H7 (cell line): ENCODE data around the gene SMG6. TPM values are rescaled to one million over a fixed set of nuclear protein-coding genes. Genes with fewer than 3 reads are reported as not detected.
A peak's percentile ranks its signal among the peaks of the same experiment; 100 is the strongest.

ENCODE experiments used
- DNase-seq: peaks from one replicate; pipeline ENCODE4 v3.0.0; 2012
- H3K27me3 ChIP-seq: 2 replicates; pipeline ENCODE4 v1.6.0; 2011; ENCODE audit warnings: mild to moderate bottlenecking, low read length; ENCODE audit not compliant: control insufficient read depth, insufficient read depth
- H3K36me3 ChIP-seq: replicated peaks from 2 replicates; pipeline ENCODE4 v1.5.1; 2011; ENCODE audit warnings: low read length; ENCODE audit not compliant: control insufficient read depth, insufficient read depth
- H3K4me3 ChIP-seq: 2 replicates; pipeline ENCODE4 v1.5.1; 2011; ENCODE audit warnings: low read depth, mild to moderate bottlenecking, control low read depth, low read length, moderate library complexity; ENCODE audit not compliant: insufficient read depth
- total RNA-seq: library from RNA; depleted of rRNA; stranded (reverse); fragments of >200 nt; shearing (Covaris generic); gene quantifications from 2 replicates; pipeline ENCODE4 v1.2.3, GENCODE V29; 2014

The SMG6 gene
- total RNA-seq, 1 experiment from 2014 or later, result 18.2 TPM

GRCh38 chr17:2138761-2139160 lies 164.8 kb downstream of the SMG6 start:
- H3K27me3 ChIP-seq, result no peaks in the 10 kb centered on the region
- DNase-seq, result no peak
- no peaks in the 10 kb centered on the region for H3K36me3 ChIP-seq
- H3K4me3 ChIP-seq, result no peak overlapping the region

- no peaks in the 10 kb centered on the region for H3K27me3 ChIP-seq
- DNase-seq, result no peak
- H3K4me3 ChIP-seq, result no peak overlapping the region
- no peaks in the 10 kb centered on the region for H3K36me3 ChIP-seq
Measured at GRCh38 chr17:2138318-2138717, 165.3 kb downstream of the SMG6 start.

GRCh38 chr17:2137342-2138098 lies 166.1 kb downstream of the SMG6 start:
- DNase-seq, result peak; percentile 77
- Histone ChIP-seq H3K36me3 (no peaks in the 10 kb centered on the region), H3K4me3 (no peak overlapping the region), H3K27me3 (no peaks in the 10 kb centered on the region)

GRCh38 chr17:2136241-2136640 lies 167.3 kb downstream of the SMG6 start:
- no peak for DNase-seq
- Histone ChIP-seq H3K4me3 (no peak overlapping the region), H3K36me3 (no peaks in the 10 kb centered on the region), H3K27me3 (no peaks in the 10 kb centered on the region)

GRCh38 chr17:2128011-2128410 lies 175.6 kb downstream of the SMG6 start:
- H3K27me3 ChIP-seq, result no peaks in the 10 kb centered on the region
- no peaks in the 10 kb centered on the region for H3K36me3 ChIP-seq
- DNase-seq, result no peak
- no peak overlapping the region for H3K4me3 ChIP-seq

GRCh38 chr17:2125013-2125535 lies 178.5 kb downstream of the SMG6 start:
- no peak overlapping the region for H3K4me3 ChIP-seq
- H3K27me3 ChIP-seq, result no peaks in the 10 kb centered on the region
- H3K36me3 ChIP-seq, result no peaks in the 10 kb centered on the region
- DNase-seq, result no peak

GRCh38 chr17:2124391-2124790 lies 179.2 kb downstream of the SMG6 start:
- H3K27me3 ChIP-seq, result no peaks in the 10 kb centered on the region
- H3K4me3 ChIP-seq, result no peak overlapping the region
- no peaks in the 10 kb centered on the region for H3K36me3 ChIP-seq
- DNase-seq, result peak; percentile 52

- DNase-seq, result peak; percentile 52
- Histone ChIP-seq H3K36me3 (no peaks in the 10 kb centered on the region), H3K4me3 (no peak overlapping the region), H3K27me3 (no peaks in the 10 kb centered on the region)
Measured at GRCh38 chr17:2123375-2124251, 180.0 kb downstream of the SMG6 start.

GRCh38 chr17:2122641-2123302 lies 180.8 kb downstream of the SMG6 start:
- Histone ChIP-seq H3K27me3 (no peaks in the 10 kb centered on the region), H3K36me3 (no peaks in the 10 kb centered on the region), H3K4me3 (no peak overlapping the region)
- DNase-seq, result peak; percentile 70

- H3K27me3 ChIP-seq, result no peaks in the 10 kb centered on the region
- no peaks in the 10 kb centered on the region for H3K36me3 ChIP-seq
- no peak for DNase-seq
- H3K4me3 ChIP-seq, result no peak overlapping the region
Measured at GRCh38 chr17:2120586-2121335, 182.8 kb downstream of the SMG6 start.

- H3K27me3 ChIP-seq, result no peaks in the 10 kb centered on the region
- H3K36me3 ChIP-seq, result no peaks in the 10 kb centered on the region
- no peak overlapping the region for H3K4me3 ChIP-seq
- DNase-seq, result no peak
Measured at GRCh38 chr17:2113279-2113622, 190.3 kb downstream of the SMG6 start.

- DNase-seq, result no peak
- Histone ChIP-seq H3K4me3 (no peak overlapping the region), H3K36me3 (no peaks in the 10 kb centered on the region), H3K27me3 (no peaks in the 10 kb centered on the region)
Measured at GRCh38 chr17:2111691-2112090, 191.9 kb downstream of the SMG6 start.

- H3K36me3 ChIP-seq, result no peaks in the 10 kb centered on the region
- no peaks in the 10 kb centered on the region for H3K27me3 ChIP-seq
- no peak for DNase-seq
Measured at GRCh38 chr17:2110436-2110835, 193.1 kb downstream of the SMG6 start.

GRCh38 chr17:2108170-2108569 lies 195.4 kb downstream of the SMG6 start:
- Histone ChIP-seq H3K27me3 (no peaks in the 10 kb centered on the region), H3K36me3 (no peaks in the 10 kb centered on the region), H3K4me3 (no peak overlapping the region)
- DNase-seq, result no peak

More at GRCh38 chr17:2110436-2110835, 193.1 kb downstream of the SMG6 start:
- H3K4me3 ChIP-seq, result no peak overlapping the region
